WTC11 (cell line): ENCODE measurements around the gene KIRREL3. TPM values are rescaled to one million over a fixed set of nuclear protein-coding genes. Genes with fewer than 3 reads are reported as not detected.

Source experiments
- ATAC-seq: fragments of 200-7000 bp; cut with Tn5 transposase; 2 replicates; pipeline ENCODE4 v1.10.0; 2021; ENCODE audit warnings: mild to moderate bottlenecking, moderate library complexity
- CTCF ChIA-PET: fragments of 300-600 bp; sonication (Branson Sonifier 250); formaldehyde crosslinking; loops from one replicate; lab custom pipeline; 2021; ENCODE audit warnings: antibody characterized with exemption; lab: Charles Lee
- POLR2A ChIA-PET: fragments of 350-600 bp; sonication (Branson Sonifier 250); formaldehyde crosslinking; loops from one replicate; lab custom pipeline; 2021; ENCODE audit warnings: antibody characterized with exemption; lab: Charles Lee
- DNase-seq: peaks from one replicate; pipeline ENCODE4 v3.0.0; 2021; ENCODE audit warnings: low spot score
- H3K27ac Mint-ChIP-seq: 2 replicates; pipeline ENCODE4 v1.8.0; 2021; ENCODE audit warnings: mixed read lengths
- H3K27me3 Mint-ChIP-seq: 2 replicates; pipeline ENCODE4 v1.8.0; 2021; ENCODE audit warnings: low read depth, mild to moderate bottlenecking, moderate library complexity, mixed read lengths
- H3K36me3 Mint-ChIP-seq: 2 replicates; pipeline ENCODE4 v1.8.0; 2021; ENCODE audit warnings: mixed read lengths
- H3K4me1 Mint-ChIP-seq: 2 replicates; pipeline ENCODE4 v1.8.0; 2022; ENCODE audit warnings: mixed read lengths
- H3K4me3 Mint-ChIP-seq: 2 replicates; pipeline ENCODE4 v1.8.0; 2021; ENCODE audit warnings: mild to moderate bottlenecking, moderate library complexity, mixed read lengths
- H3K9me3 Mint-ChIP-seq: 2 replicates; pipeline ENCODE4 v1.8.0; 2021; ENCODE audit warnings: mixed read lengths
- NFYB ChIP-seq: sonication (generic); formaldehyde crosslinking; conservative IDR thresholded peaks from 2 replicates; pipeline ENCODE4 v1.8.0; 2022; ENCODE audit warnings: low read depth, missing genetic modification reagents
- NR1H2 ChIP-seq: sonication (generic); formaldehyde crosslinking; IDR thresholded peaks from 2 replicates; pipeline ENCODE4 v1.9.0; 2021; ENCODE audit warnings: mild to moderate bottlenecking, moderate library complexity, missing genetic modification reagents
- NR3C1 ChIP-seq: sonication (generic); formaldehyde crosslinking; conservative IDR thresholded peaks from 2 replicates; pipeline ENCODE4 v1.8.1; 2023; ENCODE audit warnings: low read depth, mild to moderate bottlenecking, missing genetic modification reagents
- RORB ChIP-seq: fragments of 250-450 bp; sonication (Bioruptor Pico); IDR thresholded peaks from 2 replicates; pipeline ENCODE4 v1.9.0; 2021; ENCODE audit warnings: mild to moderate bottlenecking
- TEAD1 ChIP-seq: sonication (generic); formaldehyde crosslinking; IDR thresholded peaks from 2 replicates; pipeline ENCODE4 v1.8.0; 2022; ENCODE audit warnings: mild to moderate bottlenecking, missing genetic modification reagents
- ZNF396 ChIP-seq: fragments of 250-450 bp; sonication (Bioruptor Pico); IDR thresholded peaks from 2 replicates; pipeline ENCODE4 v1.8.0; 2021; ENCODE audit warnings: mild to moderate bottlenecking, moderate library complexity, borderline replicate concordance
- total RNA-seq: library from RNA; stranded (reverse); gene quantifications from 3 replicates; pipeline ENCODE4 v1.2.3, GENCODE V29; 2021
- TF ChIP-seq, protein P1 (sequence below): sonication (generic); formaldehyde crosslinking; IDR thresholded peaks from 2 replicates; pipeline ENCODE4 v1.8.1; 2022; ENCODE audit warnings: mild to moderate bottlenecking, missing genetic modification reagents, moderate library complexity, borderline replicate concordance
- TF ChIP-seq, protein P2 (sequence below): fragments of 250-450 bp; sonication (Bioruptor Pico); IDR thresholded peaks from 2 replicates; pipeline ENCODE4 v1.8.0; 2021; ENCODE audit warnings: mild to moderate bottlenecking
- TF ChIP-seq, protein P3 (sequence below): fragments of 250-450 bp; sonication (Bioruptor Pico); IDR thresholded peaks from 2 replicates; pipeline ENCODE4 v1.9.0; 2021; ENCODE audit warnings: mild to moderate bottlenecking, borderline replicate concordance
- TF ChIP-seq, protein P4 (sequence below): sonication (generic); formaldehyde crosslinking; IDR thresholded peaks from 2 replicates; pipeline ENCODE4 v1.8.0; 2023; ENCODE audit warnings: missing genetic modification reagents
- TF ChIP-seq, protein P5 (sequence below): sonication (generic); formaldehyde crosslinking; IDR thresholded peaks from 2 replicates; pipeline ENCODE4 v1.8.1; 2023; ENCODE audit warnings: mild to moderate bottlenecking, missing genetic modification reagents, moderate library complexity
- TF ChIP-seq, protein P6 (sequence below): sonication (generic); formaldehyde crosslinking; IDR thresholded peaks from 2 replicates; pipeline ENCODE4 v1.8.0; 2023; ENCODE audit warnings: mild to moderate bottlenecking, missing genetic modification reagents
- TF ChIP-seq, protein P7 (sequence below): fragments of 250-450 bp; sonication (Bioruptor Pico); IDR thresholded peaks from 2 replicates; pipeline ENCODE4 v2.1.2; 2022; ENCODE audit warnings: mild to moderate bottlenecking, moderate library complexity

Gene KIRREL3
- total RNA-seq, 1 experiment from 2014 or later, result 0.59 TPM

DNA sequence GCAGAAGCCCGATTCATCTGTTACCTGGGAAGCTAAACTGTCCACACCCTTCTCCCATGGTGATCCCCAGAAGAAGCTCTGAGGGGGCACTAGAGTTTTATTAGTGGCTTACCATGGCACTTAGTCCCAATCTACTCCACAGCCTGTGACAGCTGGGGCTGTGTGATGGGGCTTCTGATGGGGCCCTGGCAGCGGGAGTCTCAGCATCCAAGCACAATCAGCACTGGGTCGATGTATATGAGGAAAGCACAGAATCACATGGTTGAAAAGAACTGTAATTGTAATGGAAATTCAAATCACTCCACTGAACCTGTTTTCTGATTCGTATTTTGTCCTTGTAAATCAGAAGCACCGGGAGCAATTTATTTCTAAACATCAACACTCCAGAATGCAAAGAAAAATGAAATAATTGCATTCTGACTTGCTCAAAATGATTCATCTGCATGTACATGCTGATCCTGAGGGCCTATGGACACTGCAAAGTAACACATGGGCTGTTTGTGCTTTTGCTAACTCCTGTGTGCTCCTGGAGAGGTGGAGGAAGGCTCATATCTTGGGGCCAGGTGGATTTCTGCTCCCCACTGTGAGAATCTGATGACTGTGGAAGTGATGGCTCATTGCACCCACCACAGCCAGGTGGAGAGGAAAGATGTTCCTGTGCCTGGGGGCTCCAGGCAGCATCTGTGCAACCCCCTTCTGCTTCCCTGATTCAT, 203.0 kb downstream of the KIRREL3 start:
- Mint-ChIP-seq H3K27me3 (no peaks in the 10 kb centered on the region), H3K27ac (no peak overlapping the region), H3K4me1 (peaks cover 24% of the 10 kb centered on the region), H3K9me3 (peaks cover 8% of the 10 kb centered on the region), H3K4me3 (no peak overlapping the region), H3K36me3 (peaks cover 6% of the 10 kb centered on the region; the same call in 1 of the 2 replicates)
- TF ChIP-seq, protein P1, sequence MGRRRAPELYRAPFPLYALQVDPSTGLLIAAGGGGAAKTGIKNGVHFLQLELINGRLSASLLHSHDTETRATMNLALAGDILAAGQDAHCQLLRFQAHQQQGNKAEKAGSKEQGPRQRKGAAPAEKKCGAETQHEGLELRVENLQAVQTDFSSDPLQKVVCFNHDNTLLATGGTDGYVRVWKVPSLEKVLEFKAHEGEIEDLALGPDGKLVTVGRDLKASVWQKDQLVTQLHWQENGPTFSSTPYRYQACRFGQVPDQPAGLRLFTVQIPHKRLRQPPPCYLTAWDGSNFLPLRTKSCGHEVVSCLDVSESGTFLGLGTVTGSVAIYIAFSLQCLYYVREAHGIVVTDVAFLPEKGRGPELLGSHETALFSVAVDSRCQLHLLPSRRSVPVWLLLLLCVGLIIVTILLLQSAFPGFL (CRISPR knock-in tag), result no peak
- no peak for TF ChIP-seq NFYB
- TF ChIP-seq, protein P2, sequence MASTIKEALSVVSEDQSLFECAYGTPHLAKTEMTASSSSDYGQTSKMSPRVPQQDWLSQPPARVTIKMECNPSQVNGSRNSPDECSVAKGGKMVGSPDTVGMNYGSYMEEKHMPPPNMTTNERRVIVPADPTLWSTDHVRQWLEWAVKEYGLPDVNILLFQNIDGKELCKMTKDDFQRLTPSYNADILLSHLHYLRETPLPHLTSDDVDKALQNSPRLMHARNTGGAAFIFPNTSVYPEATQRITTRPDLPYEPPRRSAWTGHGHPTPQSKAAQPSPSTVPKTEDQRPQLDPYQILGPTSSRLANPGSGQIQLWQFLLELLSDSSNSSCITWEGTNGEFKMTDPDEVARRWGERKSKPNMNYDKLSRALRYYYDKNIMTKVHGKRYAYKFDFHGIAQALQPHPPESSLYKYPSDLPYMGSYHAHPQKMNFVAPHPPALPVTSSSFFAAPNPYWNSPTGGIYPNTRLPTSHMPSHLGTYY, result no peak
- TF ChIP-seq, protein P3, sequence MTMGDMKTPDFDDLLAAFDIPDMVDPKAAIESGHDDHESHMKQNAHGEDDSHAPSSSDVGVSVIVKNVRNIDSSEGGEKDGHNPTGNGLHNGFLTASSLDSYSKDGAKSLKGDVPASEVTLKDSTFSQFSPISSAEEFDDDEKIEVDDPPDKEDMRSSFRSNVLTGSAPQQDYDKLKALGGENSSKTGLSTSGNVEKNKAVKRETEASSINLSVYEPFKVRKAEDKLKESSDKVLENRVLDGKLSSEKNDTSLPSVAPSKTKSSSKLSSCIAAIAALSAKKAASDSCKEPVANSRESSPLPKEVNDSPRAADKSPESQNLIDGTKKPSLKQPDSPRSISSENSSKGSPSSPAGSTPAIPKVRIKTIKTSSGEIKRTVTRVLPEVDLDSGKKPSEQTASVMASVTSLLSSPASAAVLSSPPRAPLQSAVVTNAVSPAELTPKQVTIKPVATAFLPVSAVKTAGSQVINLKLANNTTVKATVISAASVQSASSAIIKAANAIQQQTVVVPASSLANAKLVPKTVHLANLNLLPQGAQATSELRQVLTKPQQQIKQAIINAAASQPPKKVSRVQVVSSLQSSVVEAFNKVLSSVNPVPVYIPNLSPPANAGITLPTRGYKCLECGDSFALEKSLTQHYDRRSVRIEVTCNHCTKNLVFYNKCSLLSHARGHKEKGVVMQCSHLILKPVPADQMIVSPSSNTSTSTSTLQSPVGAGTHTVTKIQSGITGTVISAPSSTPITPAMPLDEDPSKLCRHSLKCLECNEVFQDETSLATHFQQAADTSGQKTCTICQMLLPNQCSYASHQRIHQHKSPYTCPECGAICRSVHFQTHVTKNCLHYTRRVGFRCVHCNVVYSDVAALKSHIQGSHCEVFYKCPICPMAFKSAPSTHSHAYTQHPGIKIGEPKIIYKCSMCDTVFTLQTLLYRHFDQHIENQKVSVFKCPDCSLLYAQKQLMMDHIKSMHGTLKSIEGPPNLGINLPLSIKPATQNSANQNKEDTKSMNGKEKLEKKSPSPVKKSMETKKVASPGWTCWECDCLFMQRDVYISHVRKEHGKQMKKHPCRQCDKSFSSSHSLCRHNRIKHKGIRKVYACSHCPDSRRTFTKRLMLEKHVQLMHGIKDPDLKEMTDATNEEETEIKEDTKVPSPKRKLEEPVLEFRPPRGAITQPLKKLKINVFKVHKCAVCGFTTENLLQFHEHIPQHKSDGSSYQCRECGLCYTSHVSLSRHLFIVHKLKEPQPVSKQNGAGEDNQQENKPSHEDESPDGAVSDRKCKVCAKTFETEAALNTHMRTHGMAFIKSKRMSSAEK (CRISPR knock-in tag), result no peak
- POLR2A ChIA-PET, result no interaction called here
- CTCF ChIA-PET, result interaction anchor here (1.8 kb wide), 1 partner anchor 192 kb away, joined by 6 read pairs; no protein-coding TSS in a partner anchor
- ATAC-seq (no peak), DNase-seq (no peak)

DNA sequence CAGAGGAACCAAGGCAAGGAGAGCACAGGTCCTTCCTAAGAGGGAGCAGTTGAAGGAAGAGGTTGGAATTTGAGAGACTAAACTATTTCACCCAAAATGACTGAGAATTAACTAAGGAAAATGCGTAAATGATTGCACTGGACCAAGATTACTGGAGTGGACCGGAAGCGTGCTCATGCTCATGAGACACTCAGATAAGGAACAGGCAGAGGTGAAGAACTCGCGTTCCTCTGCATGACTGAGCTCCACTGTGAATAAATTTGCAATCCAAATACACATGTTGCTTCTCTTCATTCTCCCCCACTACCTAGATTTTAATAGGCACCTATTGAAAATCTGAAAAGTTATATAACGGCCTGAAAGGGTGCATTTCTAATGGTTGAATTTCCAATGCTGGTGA, 207.0 kb downstream of the KIRREL3 start:
- POLR2A ChIA-PET, result no interaction called here

More for the DNA sequence above, 207.0 kb downstream of the KIRREL3 start:
- ATAC-seq (no peak), DNase-seq (no peak)
- TF ChIP-seq, protein P4, sequence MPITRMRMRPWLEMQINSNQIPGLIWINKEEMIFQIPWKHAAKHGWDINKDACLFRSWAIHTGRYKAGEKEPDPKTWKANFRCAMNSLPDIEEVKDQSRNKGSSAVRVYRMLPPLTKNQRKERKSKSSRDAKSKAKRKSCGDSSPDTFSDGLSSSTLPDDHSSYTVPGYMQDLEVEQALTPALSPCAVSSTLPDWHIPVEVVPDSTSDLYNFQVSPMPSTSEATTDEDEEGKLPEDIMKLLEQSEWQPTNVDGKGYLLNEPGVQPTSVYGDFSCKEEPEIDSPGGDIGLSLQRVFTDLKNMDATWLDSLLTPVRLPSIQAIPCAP (CRISPR knock-in tag), result no peak
- no peak for TF ChIP-seq NR3C1 (CRISPR knock-in tag)
- TF ChIP-seq, protein P5, sequence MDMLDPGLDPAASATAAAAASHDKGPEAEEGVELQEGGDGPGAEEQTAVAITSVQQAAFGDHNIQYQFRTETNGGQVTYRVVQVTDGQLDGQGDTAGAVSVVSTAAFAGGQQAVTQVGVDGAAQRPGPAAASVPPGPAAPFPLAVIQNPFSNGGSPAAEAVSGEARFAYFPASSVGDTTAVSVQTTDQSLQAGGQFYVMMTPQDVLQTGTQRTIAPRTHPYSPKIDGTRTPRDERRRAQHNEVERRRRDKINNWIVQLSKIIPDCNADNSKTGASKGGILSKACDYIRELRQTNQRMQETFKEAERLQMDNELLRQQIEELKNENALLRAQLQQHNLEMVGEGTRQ, result no peak
- no peak for TF ChIP-seq NR1H2 (CRISPR knock-in tag)
- no peak for TF ChIP-seq RORB (CRISPR knock-in tag)
- TF ChIP-seq, protein P6, sequence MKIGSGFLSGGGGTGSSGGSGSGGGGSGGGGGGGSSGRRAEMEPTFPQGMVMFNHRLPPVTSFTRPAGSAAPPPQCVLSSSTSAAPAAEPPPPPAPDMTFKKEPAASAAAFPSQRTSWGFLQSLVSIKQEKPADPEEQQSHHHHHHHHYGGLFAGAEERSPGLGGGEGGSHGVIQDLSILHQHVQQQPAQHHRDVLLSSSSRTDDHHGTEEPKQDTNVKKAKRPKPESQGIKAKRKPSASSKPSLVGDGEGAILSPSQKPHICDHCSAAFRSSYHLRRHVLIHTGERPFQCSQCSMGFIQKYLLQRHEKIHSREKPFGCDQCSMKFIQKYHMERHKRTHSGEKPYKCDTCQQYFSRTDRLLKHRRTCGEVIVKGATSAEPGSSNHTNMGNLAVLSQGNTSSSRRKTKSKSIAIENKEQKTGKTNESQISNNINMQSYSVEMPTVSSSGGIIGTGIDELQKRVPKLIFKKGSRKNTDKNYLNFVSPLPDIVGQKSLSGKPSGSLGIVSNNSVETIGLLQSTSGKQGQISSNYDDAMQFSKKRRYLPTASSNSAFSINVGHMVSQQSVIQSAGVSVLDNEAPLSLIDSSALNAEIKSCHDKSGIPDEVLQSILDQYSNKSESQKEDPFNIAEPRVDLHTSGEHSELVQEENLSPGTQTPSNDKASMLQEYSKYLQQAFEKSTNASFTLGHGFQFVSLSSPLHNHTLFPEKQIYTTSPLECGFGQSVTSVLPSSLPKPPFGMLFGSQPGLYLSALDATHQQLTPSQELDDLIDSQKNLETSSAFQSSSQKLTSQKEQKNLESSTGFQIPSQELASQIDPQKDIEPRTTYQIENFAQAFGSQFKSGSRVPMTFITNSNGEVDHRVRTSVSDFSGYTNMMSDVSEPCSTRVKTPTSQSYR (CRISPR knock-in tag), result no peak
- TF ChIP-seq, protein P7, sequence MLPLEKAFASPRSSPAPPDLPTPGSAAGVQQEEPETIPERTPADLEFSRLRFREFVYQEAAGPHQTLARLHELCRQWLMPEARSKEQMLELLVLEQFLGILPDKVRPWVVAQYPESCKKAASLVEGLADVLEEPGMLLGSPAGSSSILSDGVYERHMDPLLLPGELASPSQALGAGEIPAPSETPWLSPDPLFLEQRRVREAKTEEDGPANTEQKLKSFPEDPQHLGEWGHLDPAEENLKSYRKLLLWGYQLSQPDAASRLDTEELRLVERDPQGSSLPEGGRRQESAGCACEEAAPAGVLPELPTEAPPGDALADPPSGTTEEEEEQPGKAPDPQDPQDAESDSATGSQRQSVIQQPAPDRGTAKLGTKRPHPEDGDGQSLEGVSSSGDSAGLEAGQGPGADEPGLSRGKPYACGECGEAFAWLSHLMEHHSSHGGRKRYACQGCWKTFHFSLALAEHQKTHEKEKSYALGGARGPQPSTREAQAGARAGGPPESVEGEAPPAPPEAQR (CRISPR knock-in tag), result no peak
- no peak for TF ChIP-seq TEAD1
- no peak for TF ChIP-seq NFYB
- no peak for TF ChIP-seq ZNF396 (CRISPR knock-in tag)
- H3K4me1 Mint-ChIP-seq, result peaks cover 40% of the 10 kb centered on the region
- H3K27ac Mint-ChIP-seq, result no peak overlapping the region
- no peaks in the 10 kb centered on the region for H3K9me3 Mint-ChIP-seq
- H3K4me3 Mint-ChIP-seq, result no peak overlapping the region
- CTCF ChIA-PET, result no interaction called here
- no peaks in the 10 kb centered on the region for H3K27me3 Mint-ChIP-seq
- H3K36me3 Mint-ChIP-seq, result no peaks in the 10 kb centered on the region
